ENCODE data around the gene SYTL2. TPM values are rescaled to one million over a fixed set of nuclear protein-coding genes. Genes with fewer than 3 reads are reported as not detected.

SYTL2 gene
- total RNA-seq, 1 experiment from 2014 or later = 0.77 TPM

DNA sequence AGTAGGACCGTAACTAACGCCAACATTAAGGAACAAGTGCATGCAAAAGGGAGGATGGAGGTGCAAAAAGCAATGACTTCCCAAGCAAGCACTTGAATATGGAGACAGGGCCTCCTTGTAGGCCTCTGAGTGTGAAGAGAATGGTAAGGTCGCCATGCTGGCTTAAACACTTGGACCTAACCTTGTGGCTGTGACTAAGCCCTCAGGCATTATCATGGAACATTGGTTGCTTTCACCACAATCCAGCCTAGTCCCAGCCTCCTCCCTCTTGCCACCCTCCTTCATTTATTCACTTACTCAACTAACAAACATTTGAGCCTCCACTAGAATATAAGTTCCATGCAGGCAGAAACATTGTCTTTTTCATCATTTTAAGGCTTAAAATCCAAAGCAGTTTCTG is 11.9 kb upstream of the SYTL2 start:
- Histone ChIP-seq H3K4me1 (ENCODE audit: insufficient read depth, low read length, poor library complexity, severe bottlenecking) (no peaks in the 10 kb centered on the region), H3K4me3 (ENCODE audit: low read depth, low read length, poor library complexity, severe bottlenecking) (no peak overlapping the region), H3K27me3 (replicated peaks; ENCODE audit: insufficient read depth, low read depth, low read length, poor library complexity) (no peaks in the 10 kb centered on the region), H3K36me3 (ENCODE audit: insufficient read depth, low read length, poor library complexity, severe bottlenecking) (no peaks in the 10 kb centered on the region), H3K27ac (ENCODE audit: low read depth, low read length, poor library complexity, severe bottlenecking) (no peak overlapping the region), H3K9me3 (ENCODE audit: low read depth, low read length, poor library complexity, severe bottlenecking) (no peaks in the 10 kb centered on the region)
- CTCF ChIA-PET = no interaction called here
- TF ChIP-seq, protein P1, sequence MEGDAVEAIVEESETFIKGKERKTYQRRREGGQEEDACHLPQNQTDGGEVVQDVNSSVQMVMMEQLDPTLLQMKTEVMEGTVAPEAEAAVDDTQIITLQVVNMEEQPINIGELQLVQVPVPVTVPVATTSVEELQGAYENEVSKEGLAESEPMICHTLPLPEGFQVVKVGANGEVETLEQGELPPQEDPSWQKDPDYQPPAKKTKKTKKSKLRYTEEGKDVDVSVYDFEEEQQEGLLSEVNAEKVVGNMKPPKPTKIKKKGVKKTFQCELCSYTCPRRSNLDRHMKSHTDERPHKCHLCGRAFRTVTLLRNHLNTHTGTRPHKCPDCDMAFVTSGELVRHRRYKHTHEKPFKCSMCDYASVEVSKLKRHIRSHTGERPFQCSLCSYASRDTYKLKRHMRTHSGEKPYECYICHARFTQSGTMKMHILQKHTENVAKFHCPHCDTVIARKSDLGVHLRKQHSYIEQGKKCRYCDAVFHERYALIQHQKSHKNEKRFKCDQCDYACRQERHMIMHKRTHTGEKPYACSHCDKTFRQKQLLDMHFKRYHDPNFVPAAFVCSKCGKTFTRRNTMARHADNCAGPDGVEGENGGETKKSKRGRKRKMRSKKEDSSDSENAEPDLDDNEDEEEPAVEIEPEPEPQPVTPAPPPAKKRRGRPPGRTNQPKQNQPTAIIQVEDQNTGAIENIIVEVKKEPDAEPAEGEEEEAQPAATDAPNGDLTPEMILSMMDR (conservative IDR thresholded peaks at IDR 0.05; ENCODE audit: low read depth, low read length) = no peak
- TF ChIP-seq EZH2 (IDR thresholded peaks at IDR 0.05; ENCODE audit: borderline replicate concordance, low read depth, low read length, poor library complexity, severe bottlenecking) = no peak
- BruUV-seq (replicated peaks) = no TSS peak
- POLR2A ChIA-PET (ENCODE audit: low non-redundant PET) = no interaction called here
- intact Hi-C loops (cut with micrococcal nuclease; ENCODE audit: unreplicated experiment) = loop anchor here (10.0 kb wide), 1 partner anchor 228 kb away; no protein-coding TSS in a partner anchor
- no peak for DNase-seq (ENCODE audit: low spot score)

DNA sequence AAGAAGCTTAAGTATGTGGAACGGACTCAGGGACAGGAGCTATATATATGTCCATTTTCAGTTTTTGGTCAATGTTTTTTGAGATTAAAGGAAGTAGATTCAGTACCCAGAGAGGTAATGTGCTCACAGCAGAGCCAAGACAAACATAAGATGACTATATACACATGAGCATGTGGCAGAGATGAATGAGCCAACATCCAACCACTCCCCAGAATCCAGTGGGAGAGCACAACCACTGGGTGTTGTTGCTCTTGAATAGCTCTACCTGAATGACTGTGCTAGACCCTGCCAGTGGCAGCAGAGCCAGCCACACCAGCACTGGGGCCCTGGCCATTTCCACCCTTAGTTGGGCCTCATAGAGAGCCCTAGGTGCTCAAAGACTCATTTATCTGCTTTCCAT is 10.7 kb upstream of the SYTL2 start:
- intact Hi-C loops (cut with micrococcal nuclease; ENCODE audit: unreplicated experiment) = loop anchor here (10.0 kb wide), 1 partner anchor 227 kb away; no protein-coding TSS in a partner anchor
- H3K9me3 ChIP-seq (ENCODE audit: low read depth, low read length, poor library complexity, severe bottlenecking) = no peaks in the 10 kb centered on the region
- no peak for DNase-seq (ENCODE audit: low spot score)
- no peak overlapping the region for H3K27ac ChIP-seq (ENCODE audit: low read depth, low read length, poor library complexity, severe bottlenecking)
- POLR2A ChIA-PET (ENCODE audit: low non-redundant PET) = no interaction called here
- no peaks in the 10 kb centered on the region for H3K4me1 ChIP-seq (ENCODE audit: insufficient read depth, low read length, poor library complexity, severe bottlenecking)
- H3K27me3 ChIP-seq (replicated peaks; ENCODE audit: insufficient read depth, low read depth, low read length, poor library complexity) = no peaks in the 10 kb centered on the region
- no TSS peak for BruUV-seq (replicated peaks)
- CTCF ChIA-PET = no interaction called here
- no peaks in the 10 kb centered on the region for H3K36me3 ChIP-seq (ENCODE audit: insufficient read depth, low read length, poor library complexity, severe bottlenecking)
- H3K4me3 ChIP-seq (ENCODE audit: low read depth, low read length, poor library complexity, severe bottlenecking) = no peak overlapping the region
- TF ChIP-seq, protein P1 (conservative IDR thresholded peaks at IDR 0.05; ENCODE audit: low read depth, low read length) = no peak
- TF ChIP-seq EZH2 (IDR thresholded peaks at IDR 0.05; ENCODE audit: borderline replicate concordance, low read depth, low read length, poor library complexity, severe bottlenecking) = no peak

DNA sequence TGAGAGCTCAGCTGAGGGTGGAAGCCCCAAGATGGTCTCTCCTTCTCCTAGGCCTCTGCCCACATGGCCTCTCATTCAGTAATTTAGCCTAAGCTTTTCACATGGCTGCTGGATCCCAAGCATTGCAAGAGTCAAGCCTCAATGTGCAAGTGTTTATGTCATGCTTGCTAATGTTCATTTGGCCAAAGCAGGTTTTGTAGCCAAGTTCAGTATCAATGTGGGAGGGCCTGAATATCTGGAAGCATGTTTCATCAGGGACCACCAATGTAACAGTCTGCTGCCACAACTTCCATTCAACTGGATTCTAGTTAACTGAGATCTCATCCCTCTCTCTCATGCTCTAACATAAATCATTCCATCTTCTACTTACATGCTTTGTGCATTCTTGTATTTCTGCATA is 8.5 kb upstream of the SYTL2 start:
- ChIA-PET CTCF (no interaction called here), POLR2A (ENCODE audit: low non-redundant PET) (no interaction called here)
- Histone ChIP-seq H3K4me3 (ENCODE audit: low read depth, low read length, poor library complexity, severe bottlenecking) (no peak overlapping the region), H3K9me3 (ENCODE audit: low read depth, low read length, poor library complexity, severe bottlenecking) (no peaks in the 10 kb centered on the region), H3K36me3 (ENCODE audit: insufficient read depth, low read length, poor library complexity, severe bottlenecking) (no peaks in the 10 kb centered on the region), H3K27ac (ENCODE audit: low read depth, low read length, poor library complexity, severe bottlenecking) (no peak overlapping the region), H3K4me1 (ENCODE audit: insufficient read depth, low read length, poor library complexity, severe bottlenecking) (no peaks in the 10 kb centered on the region), H3K27me3 (replicated peaks; ENCODE audit: insufficient read depth, low read depth, low read length, poor library complexity) (no peaks in the 10 kb centered on the region)
- no TSS peak for BruUV-seq (replicated peaks)
- TF ChIP-seq EZH2 (IDR thresholded peaks at IDR 0.05; ENCODE audit: borderline replicate concordance, low read depth, low read length, poor library complexity, severe bottlenecking) = no peak
- TF ChIP-seq, protein P1 (conservative IDR thresholded peaks at IDR 0.05; ENCODE audit: low read depth, low read length) = no peak
- no peak for DNase-seq (ENCODE audit: low spot score)
- intact Hi-C loops (cut with micrococcal nuclease; ENCODE audit: unreplicated experiment) = no loop called here
